Fibroblast of skin of back (primary cell): ENCODE results near the gene APOA5. TPM values are rescaled to one million over a fixed set of nuclear protein-coding genes. Genes with fewer than 3 reads are reported as not detected.
A peak's percentile ranks its signal among the peaks of the same experiment; 100 is the strongest.
"Not testable (repeated sequence)": the region's sequence is repeated elsewhere in the genome, so short reads cannot be mapped to it uniquely, and the experiment has no call there.

Source experiments
- DNase-seq: peaks from one replicate; pipeline ENCODE4 v3.0.0-alpha.2; 2013
- polyA plus RNA-seq, 2 experiments: library from polyadenylated mRNA; unstranded; fragments of 120-200 nt; gene quantifications; one replicate each; pipeline ENCODE4 v1.2.1, GENCODE V29; 2013; ENCODE audit not compliant: insufficient read length in 2 of 2

APOA5 gene, protein sequence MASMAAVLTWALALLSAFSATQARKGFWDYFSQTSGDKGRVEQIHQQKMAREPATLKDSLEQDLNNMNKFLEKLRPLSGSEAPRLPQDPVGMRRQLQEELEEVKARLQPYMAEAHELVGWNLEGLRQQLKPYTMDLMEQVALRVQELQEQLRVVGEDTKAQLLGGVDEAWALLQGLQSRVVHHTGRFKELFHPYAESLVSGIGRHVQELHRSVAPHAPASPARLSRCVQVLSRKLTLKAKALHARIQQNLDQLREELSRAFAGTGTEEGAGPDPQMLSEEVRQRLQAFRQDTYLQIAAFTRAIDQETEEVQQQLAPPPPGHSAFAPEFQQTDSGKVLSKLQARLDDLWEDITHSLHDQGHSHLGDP
- not detected for polyA plus RNA-seq (2013, experiment 1 of 2; ENCODE audit: insufficient read length)
- not detected for polyA plus RNA-seq (2013, experiment 2 of 2; ENCODE audit: insufficient read length)

DNA sequence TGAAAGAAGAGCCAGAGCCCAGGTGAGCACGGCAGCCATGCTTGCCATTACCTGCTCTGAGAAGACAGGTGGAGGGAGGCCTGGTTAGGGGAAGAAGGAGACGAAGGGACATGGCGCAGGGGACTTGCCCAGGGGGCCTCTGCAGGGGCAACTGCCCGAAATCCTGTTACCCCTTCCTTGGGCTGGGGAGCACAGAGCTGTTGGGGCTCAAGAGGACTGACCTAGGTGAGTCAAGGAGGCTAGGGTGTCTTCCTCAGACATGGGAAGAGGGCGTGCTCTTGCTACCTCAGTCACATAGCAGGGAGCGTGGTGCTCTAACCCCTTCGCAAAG, at the start of gene APOA5:
Gene APOA5, minus strand, starts transcription at position 67 of the 331 bp plus-strand sequence. Its CDS starts 19 bp downstream, at position 48.
- no peak for DNase-seq

DNA sequence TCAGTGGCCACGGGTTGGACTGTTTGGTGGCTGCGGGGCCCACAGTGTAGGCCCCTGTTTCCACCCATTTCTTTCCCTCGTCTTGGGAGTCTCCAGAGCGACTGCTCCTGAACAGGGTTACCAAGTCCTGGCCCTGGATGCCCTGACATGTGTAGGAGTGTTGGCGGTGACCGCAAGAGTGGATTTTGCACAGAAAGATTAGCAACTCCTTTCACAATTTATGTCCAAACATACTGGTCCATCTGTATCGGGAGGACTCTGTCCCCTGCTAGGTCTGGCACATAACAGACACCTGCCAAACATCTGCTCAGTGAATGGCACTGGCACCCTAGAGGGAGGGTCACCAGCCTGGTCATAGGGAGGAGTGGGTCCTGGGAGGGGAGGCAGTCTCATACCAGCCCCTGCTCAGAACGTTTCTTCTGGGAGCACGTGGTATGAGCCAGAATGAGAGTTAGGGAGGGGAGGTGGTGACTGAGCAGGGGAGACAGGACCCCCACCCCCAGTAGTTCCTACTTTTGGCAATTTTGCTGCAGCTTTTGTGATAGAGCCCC, 49.1 kb upstream of the APOA5 start:
- DNase-seq, result no peak

DNA sequence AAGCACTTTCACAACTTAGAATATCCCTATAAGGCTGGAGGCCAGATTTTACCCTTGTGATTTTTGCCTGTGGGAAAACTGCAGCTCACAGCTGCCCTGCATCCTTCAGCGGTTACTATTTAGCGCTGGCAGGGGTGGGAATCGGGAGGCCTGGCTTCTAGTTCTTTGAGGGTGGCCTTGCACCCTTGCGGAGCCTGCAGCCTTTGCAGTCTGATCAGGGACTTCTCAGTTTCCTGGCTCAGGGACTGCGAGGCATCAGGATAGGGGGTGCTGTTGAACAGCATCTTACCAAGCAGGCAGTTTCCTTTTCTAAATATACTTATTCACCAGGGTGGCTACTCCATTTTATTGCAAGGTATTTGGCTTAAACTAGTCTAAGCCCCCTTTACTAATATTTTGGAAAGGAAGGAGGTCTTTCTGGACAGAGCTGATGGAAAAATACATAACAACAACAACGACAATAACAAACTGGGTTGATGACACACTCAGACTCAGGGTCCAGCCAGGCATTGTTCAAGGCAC, 48.6 kb upstream of the APOA5 start:
- DNase-seq, result peak; percentile 23

DNA sequence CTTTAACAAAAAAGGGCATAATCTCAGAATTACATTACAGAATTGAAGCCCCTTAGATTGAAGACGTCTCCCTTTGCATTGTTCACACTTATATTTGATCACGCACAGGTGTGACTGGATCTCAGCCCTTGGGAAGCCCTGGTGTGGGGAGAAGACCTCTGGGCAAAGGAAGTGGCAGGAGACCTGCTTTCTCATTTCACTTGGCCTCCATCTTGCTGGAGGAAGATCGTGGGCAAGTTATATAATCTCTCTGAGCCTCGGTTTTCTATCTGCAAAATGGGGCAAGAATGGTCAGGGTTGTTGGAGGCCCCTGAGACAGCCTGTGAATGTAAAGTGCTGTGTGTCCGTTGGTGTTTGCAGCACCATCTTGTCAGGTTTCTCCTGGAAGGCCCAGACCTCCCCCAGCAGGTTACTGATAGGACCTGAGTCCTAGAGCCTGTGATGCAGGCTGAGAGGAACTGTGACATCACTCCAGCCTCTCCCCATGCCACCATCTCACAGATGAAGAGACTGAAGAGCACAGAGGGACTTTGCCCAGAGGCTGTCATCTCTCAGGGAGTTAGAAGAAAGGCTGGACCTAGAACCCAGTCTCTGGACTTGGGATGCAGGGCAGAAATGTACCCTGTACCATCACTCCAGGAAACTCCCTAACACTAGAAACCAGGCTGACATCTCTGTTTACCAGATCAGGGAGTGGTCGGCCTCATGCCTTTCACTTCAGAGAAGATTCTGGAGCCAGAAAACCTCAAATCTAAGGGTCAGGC, 46.8 kb upstream of the APOA5 start:
- no peak for DNase-seq

DNA sequence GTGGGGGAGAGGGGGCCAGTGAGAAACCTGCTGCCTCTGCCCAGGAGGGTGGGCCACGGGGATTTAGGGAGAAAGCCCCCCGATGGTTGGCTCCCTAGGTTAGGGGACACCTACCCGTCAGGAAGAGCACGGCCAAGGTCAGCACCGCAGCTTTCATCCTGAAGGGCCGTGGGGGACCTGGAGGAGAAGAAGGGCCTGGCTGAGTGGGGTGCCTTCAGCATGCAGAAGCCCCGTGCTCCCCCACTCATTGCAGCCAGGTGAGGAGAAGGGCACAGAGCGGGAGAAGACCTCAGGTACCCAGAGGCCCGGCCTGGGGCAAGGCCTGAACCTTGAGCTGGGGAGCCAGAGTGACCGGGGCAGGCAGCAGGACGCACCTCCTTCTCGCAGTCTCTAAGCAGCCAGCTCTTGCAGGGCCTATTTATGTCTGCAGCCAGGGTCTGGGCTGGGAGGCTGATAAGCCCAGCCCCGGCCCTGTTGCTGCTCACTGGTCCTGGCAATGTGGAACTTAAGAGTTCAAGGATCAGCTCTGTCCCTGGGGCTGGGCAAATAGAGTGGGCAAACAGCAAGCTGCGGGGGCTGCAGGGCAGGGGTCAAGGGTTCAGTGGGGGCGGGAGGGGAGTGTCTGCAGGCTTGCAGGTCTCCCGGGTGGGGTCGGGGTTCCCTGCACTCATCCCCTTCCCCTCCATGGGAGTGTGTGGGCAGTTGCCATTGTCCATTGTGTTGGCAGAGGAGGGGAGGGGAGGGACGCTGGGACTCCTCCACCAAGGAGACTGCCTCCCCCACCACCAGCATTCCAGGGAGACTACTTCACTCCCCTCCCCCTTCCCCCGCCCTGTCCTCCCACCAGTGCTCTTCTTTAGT, 45.8 kb upstream of the APOA5 start, which contains the start of gene APOA1:
Gene APOA1, minus strand, starts transcription at position 392 of the 861 bp plus-strand sequence. Its CDS starts 235 bp downstream, at position 157.
- DNase-seq, result peak; percentile 39

DNA sequence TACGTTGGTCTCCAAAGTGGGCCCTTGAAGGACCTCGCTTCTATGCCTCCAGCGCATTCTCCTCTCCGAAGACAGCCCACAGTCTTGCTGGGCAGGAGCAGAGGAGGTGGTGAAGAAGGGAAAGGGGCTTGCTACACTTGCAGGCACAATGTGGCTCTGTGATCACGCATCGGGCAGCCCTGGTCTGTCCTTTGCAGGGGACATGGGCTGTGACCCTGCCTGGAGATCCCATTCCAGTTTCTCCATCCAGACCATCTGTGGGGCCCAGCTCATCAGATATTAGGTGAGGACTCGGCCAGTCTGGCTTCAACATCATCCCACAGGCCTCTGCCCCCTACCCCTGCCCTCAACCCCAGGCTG, 44.9 kb upstream of the APOA5 start:
- DNase-seq, result no peak

DNA sequence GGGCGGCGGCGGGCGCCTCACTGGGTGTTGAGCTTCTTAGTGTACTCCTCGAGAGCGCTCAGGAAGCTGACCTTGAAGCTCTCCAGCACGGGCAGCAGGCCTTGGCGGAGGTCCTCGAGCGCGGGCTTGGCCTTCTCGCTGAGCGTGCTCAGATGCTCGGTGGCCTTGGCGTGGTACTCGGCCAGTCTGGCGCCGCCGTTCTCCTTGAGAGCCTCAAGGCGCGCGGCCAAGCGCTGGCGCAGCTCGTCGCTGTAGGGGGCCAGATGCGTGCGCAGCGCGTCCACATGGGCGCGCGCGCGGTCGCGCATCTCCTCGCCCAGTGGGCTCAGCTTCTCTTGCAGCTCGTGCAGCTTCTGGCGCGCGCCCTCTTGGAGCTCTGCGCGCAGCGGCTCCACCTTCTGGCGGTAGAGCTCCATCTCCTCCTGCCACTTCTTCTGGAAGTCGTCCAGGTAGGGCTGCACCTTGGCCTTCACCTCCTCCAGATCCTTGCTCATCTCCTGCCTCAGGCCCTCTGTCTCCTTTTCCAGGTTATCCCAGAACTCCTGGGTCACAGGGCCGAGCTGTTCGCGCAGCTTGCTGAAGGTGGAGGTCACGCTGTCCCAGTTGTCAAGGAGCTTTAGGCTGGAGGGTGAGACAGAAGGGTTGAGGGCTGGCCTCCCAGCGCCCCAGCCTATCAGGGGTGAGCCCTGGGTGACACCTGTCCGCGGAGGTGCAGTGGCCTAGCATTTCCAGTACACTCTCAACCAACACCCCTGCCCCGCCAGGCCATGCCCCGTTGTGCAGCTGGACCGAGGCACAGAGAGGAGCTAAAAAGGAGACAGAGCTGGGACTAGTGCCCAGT, 44.3 kb upstream of the APOA5 start:
- DNase-seq, result peak; percentile 91

DNA sequence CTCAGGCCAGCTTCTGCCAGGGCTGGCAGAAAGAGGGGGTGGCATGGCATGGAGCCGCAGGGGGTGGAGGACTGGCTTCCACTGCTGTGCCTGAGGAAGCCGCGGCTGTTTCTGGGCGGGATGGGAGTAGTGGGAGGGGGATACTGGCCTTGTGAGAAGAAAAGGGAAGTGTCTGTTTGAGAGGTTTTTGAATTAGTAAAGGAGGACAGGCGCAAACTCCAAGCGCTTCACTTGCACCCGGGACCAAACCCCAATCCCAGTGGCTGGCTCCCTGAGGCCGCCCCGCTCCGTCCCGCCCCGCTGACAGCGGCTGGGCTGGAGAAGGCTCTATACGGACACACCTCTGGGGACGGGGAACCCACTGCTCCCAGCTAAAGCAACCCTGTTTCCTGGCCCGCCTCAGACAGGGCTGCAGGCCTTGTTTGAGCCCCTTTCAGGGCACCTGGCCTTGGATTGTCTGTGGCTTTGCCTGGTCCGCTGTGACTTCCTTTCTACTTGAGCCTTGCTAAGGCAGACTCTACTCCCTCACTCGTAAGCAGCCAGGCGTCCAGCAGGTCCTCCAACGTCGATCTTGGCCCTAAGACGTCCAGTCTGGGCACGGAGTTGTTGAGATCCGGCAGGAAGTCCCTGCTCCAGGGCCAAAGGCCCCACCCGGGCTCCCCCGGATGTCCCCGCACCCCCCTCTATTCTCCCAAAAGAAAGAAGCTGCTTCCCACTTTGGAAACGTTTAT, 43.5 kb upstream of the APOA5 start:
- DNase-seq, result no peak

DNA sequence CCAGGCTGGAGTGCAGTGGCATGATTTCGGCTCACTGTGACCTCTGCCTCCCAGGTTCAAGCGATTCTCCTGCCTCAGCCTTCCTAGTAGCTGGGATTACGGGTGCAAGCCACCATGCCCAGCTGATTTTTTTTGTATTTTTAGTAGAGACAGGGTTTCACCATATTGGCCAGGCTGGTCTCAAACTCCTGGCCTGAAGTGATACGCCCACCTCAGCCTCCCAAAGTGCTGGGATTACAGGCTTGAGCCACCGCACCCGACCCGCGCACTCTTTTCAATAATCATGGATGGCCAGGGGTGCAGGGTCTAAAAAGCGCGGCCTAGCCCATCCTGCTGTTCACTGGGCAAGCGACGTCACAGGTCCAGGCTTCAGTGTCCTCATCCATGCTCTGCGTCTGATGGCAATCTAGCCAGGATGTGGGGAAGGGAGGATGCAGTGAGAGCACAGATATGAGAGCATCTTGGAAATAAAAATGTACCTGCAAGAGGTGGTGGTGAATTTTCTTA, 42.9 kb upstream of the APOA5 start:
- not testable (repeated sequence) for DNase-seq

DNA sequence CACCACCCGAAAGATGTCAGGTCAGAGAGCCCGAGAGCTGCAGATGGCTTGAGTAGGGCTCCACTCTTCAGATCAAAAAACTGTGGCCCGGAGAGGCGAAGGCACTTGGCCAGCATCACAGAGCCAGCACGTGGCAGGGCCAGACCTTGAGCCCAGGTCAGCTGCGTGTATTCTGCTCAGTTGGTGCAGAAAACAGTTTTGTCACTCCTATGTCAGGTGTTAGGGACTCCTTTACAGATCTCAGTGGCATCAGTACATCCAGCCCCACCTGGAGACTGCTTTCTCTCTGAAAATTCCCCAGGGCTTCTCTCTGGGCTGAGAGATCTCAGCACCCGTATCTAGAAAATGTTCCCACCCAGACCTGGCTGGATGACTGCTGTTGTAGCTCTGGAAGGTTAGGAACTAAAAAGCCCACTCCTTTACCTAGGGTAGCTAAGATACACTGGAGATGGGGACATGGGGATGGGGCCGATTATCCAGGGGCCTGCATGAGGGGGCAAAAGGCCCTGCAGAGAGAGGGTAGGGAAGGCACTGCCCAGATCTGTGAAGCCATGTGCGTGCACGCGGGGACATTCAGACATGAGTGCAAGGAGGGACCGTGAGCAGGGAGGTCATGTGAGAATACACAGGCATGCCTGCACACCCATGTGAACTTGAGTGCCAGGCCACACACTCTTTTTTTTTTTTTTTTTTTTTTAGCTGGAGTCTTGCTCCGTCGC, 42.3 kb upstream of the APOA5 start:
- DNase-seq, result no peak

DNA sequence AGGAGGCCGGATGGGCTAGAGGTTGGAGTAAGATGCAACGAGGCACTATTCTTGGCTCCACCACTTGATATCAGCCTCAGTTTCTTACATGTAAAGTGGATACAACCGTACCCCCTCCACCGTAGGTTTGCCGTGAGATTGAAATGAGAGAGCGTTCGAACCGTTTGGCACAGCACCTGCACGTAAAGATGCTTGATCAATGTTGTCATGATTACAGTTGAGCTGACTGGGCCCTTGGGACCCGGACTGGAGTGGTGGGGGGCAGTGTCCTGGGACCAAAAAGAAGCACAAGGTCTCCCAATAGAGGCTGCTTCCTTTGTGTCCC, 41.8 kb upstream of the APOA5 start:
- no peak for DNase-seq

DNA sequence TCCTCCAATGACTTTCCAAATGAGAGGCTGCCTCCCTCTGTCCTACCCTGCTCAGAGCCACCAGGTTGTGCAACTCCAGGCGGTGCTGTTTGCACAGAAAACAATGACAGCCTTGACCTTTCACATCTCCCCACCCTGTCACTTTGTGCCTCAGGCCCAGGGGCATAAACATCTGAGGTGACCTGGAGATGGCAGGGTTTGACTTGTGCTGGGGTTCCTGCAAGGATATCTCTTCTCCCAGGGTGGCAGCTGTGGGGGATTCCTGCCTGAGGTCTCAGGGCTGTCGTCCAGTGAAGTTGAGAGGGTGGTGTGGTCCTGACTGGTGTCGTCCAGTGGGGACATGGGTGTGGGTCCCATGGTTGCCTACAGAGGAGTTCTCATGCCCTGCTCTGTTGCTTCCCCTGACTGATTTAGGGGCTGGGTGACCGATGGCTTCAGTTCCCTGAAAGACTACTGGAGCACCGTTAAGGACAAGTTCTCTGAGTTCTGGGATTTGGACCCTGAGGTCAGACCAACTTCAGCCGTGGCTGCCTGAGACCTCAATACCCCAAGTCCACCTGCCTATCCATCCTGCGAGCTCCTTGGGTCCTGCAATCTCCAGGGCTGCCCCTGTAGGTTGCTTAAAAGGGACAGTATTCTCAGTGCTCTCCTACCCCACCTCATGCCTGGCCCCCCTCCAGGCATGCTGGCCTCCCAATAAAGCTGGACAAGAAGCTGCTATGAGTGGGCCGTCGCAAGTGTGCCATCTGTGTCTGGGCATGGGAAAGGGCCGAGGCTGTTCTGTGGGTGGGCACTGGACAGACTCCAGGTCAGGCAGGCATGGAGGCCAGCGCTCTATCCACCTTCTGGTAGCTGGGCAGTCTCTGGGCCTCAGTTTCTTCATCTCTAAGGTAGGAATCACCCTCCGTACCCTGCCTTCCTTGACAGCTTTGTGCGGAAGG, 40.9 kb upstream of the APOA5 start:
- DNase-seq, result no peak

DNA sequence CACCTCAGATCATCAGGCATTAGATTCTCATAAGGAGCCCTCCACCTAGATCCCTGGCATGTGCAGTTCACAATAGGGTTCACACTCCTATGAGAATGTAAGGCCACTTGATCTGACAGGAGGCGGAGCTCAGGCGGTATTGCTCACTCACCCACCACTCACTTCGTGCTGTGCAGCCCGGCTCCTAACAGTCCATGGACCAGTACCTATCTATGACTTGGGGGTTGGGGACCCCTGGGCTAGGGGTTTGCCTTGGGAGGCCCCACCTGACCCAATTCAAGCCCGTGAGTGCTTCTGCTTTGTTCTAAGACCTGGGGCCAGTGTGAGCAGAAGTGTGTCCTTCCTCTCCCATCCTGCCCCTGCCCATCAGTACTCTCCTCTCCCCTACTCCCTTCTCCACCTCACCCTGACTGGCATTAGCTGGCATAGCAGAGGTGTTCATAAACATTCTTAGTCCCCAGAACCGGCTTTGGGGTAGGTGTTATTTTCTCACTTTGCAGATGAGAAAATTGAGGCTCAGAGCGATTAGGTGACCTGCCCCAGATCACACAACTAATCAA, 40.2 kb upstream of the APOA5 start:
- no peak for DNase-seq

DNA sequence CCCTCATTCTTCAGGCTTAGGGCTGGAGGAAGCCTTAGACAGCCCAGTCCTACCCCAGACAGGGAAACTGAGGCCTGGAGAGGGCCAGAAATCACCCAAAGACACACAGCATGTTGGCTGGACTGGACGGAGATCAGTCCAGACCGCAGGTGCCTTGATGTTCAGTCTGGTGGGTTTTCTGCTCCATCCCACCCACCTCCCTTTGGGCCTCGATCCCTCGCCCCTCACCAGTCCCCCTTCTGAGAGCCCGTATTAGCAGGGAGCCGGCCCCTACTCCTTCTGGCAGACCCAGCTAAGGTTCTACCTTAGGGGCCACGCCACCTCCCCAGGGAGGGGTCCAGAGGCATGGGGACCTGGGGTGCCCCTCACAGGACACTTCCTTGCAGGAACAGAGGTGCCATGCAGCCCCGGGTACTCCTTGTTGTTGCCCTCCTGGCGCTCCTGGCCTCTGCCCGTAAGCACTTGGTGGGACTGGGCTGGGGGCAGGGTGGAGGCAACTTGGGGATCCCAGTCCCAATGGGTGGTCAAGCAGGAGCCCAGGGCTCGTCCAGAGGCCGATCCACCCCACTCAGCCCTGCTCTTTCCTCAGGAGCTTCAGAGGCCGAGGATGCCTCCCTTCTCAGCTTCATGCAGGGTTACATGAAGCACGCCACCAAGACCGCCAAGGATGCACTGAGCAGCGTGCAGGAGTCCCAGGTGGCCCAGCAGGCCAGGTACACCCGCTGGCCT, 38.7 kb upstream of the APOA5 start:
- no peak for DNase-seq

DNA sequence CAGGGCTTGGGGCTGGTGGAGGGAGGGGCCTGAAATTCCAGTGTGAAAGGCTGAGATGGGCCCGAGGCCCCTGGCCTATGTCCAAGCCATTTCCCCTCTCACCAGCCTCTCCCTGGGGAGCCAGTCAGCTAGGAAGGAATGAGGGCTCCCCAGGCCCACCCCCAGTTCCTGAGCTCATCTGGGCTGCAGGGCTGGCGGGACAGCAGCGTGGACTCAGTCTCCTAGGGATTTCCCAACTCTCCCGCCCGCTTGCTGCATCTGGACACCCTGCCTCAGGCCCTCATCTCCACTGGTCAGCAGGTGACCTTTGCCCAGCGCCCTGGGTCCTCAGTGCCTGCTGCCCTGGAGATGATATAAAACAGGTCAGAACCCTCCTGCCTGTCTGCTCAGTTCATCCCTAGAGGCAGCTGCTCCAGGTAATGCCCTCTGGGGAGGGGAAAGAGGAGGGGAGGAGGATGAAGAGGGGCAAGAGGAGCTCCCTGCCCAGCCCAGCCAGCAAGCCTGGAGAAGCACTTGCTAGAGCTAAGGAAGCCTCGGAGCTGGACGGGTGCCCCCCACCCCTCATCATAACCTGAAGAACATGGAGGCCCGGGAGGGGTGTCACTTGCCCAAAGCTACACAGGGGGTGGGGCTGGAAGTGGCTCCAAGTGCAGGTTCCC, 38.0 kb upstream of the APOA5 start, which contains the start of gene APOC3:
Gene APOC3, plus strand, starts transcription at position 383 of the 659 bp plus-strand sequence. CDS start 676 bp downstream, outside the sequence.
- peak; percentile 75 for DNase-seq

DNA sequence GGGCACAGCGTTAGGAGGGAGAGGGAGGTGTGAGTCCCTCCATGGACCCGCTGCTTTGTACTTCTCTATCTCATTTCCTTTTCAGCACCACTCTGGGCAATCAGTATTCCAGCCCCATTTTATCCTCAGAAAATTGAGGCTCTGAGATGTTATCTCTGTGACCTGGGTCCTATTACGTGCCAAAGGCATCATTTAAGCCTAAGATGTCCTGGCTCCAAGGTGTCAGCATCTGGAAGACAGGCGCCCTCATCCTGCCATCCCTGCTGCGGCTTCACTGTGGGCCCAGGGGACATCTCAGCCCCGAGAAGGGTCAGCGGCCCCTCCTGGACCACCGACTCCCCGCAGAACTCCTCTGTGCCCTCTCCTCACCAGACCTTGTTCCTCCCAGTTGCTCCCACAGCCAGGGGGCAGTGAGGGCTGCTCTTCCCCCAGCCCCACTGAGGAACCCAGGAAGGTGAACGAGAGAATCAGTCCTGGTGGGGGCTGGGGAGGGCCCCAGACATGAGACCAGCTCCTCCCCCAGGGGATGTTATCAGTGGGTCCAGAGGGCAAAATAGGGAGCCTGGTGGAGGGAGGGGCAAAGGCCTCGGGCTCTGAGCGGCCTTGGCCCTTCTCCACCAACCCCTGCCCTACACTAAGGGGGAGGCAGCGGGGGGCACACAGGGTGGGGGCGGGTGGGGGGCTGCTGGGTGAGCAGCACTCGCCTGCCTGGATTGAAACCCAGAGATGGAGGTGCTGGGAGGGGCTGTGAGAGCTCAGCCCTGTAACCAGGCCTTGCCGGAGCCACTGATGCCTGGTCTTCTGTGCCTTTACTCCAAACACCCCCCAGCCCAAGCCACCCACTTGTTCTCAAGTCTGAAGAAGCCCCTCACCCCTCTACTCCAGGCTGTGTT, 37.2 kb upstream of the APOA5 start:
- DNase-seq, result no peak
